H4 (cell line): ENCODE data around the gene ILF3. TPM values are rescaled to one million over a fixed set of nuclear protein-coding genes. Genes with fewer than 3 reads are reported as not detected.
"Not testable (repeated sequence)": the region's sequence is repeated elsewhere in the genome, so short reads cannot be mapped to it uniquely, and the experiment has no call there.

Experiments used
- DNase-seq: peaks from one replicate; pipeline ENCODE4 v3.0.0-alpha.2; 2015; ENCODE audit warnings: low spot score
- total RNA-seq: library from RNA; depleted of rRNA; stranded (reverse); fragments of >200 nt; shearing (Covaris generic); gene quantifications from 2 replicates; pipeline ENCODE4 v1.2.3, GENCODE V29; 2014

The ILF3 gene
- total RNA-seq, 1 experiment from 2014 or later, result 109 TPM

GRCh38 chr19:10675214-10675613 is 21.1 kb downstream of the ILF3 start:
- DNase-seq, result not testable (repeated sequence)

DNA sequence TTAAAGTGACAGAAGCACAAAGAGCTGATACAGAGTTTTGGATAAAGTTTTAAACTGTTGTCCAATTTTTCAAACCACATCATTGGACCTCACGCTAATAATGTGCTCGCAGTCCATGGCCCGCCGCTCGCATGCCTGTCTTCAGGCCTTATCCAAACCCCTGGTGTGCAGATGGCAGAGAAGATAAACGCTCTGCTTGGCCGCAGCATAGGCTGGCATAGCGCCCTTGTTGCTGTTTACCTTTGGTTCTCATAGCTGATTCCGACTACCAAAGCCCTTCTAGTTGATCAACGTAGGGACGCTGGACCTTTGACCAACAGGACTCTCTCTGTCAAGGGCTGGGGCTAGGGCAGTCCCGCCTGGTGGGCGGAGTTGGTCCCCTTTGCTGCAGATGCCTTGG is 23.6 kb downstream of the ILF3 start:
- no peak for DNase-seq

GRCh38 chr19:10678813-10679212 is 24.7 kb downstream of the ILF3 start:
- no peak for DNase-seq

DNA sequence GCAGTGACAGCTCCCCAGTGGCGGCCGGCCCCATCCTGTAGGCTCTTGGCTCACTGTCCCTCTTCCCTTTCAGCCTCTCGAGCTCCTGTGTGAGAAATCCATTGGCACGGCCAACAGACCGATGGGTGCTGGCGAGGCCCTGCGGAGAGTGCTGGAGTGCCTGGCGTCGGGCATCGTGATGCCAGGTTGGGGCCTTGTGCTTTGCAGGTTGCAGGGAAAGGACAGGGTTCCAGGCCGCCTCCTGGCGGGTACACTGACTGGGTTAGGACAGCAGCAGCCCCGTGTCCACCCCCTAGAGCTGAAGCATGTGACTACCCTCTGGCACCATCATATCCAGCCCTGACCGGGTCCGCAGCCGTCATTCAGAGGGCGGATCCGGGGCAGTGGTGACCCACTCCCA is 25.6 kb downstream of the ILF3 start:
- DNase-seq, result no peak

- no peak for DNase-seq
These were observed 26.5 kb downstream of the ILF3 start for GRCh38 chr19:10680545-10681135.

DNA sequence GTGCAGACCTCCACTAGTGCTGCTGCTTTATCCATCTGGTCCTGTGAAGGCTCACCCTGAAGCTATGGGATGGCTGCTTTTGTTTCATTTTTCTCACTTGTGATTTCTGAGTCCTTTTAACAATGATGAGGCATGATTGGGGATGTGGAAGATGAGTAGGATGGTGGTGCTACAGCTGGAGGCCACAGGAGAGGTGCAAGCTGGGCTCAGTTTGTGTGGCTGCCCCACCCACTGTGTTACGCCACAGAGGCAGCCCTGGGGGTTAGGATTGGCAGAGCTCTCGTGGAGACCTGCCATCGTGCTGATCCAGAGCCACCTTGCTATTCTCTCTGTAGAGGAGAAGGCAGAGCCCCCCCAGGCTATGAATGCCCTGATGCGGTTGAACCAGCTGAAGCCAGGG is 27.5 kb downstream of the ILF3 start:
- DNase-seq, result no peak

- DNase-seq, result no peak
These were observed 28.4 kb downstream of the ILF3 start for GRCh38 chr19:10682397-10683063.

DNA sequence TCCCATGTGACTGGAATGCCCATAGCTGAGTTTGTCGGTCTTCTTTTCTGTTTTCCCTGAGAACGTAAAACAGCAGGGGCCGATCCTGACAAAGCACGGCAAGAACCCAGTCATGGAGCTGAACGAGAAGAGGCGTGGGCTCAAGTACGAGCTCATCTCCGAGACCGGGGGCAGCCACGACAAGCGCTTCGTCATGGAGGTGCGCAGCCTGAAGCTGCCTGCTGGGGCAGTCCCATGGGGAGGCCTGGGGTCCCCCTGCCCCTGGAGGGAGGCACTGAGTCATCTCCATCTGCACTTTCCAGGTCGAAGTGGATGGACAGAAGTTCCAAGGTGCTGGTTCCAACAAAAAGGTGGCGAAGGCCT is 28.9 kb downstream of the ILF3 start:
- no peak for DNase-seq

DNA sequence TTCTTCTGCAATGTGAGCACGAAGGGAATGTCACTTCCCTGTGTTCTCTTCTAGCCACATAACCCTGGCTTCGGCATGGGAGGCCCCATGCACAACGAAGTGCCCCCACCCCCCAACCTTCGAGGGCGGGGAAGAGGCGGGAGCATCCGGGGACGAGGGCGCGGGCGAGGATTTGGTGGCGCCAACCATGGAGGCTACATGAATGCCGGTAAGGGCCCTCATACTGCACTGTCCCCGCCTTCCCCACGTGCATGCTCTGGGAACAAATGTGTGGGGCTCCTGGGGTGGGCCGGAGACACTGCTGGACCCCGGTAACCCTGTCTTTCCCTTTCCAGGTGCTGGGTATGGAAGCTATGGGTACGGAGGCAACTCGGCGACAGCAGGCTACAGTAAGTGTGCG is 29.4 kb downstream of the ILF3 start:
- no peak for DNase-seq

DNA sequence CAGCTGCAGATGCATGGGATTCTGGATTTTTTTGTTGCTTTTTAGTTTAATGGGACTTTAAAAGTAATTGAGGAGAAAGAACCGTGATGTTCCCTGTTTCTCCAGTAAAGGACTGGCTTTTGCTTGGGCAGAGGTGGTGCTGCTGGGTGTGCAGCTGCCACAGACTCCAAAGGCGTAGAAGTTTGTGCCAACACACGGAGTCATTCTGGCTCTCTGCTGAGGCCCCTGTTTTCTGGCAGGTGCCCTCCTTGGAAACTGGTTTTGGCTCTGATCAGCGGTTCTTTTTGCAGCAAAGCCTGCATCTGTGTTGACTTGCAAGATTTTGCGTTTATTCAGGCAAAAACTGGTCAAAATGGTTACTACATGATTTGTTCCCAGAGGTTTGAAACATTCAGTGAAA is 31.1 kb downstream of the ILF3 start:
- no peak for DNase-seq

GRCh38 chr19:10686193-10686592 is 32.0 kb downstream of the ILF3 start:
- no peak for DNase-seq

GRCh38 chr19:10686661-10687517 is 32.7 kb downstream of the ILF3 start:
- DNase-seq, result no peak

GRCh38 chr19:10687518-10688288 is 33.6 kb downstream of the ILF3 start:
- DNase-seq, result no peak

- no peak for DNase-seq
These were observed 34.6 kb downstream of the ILF3 start for GRCh38 chr19:10688545-10689280.

DNA sequence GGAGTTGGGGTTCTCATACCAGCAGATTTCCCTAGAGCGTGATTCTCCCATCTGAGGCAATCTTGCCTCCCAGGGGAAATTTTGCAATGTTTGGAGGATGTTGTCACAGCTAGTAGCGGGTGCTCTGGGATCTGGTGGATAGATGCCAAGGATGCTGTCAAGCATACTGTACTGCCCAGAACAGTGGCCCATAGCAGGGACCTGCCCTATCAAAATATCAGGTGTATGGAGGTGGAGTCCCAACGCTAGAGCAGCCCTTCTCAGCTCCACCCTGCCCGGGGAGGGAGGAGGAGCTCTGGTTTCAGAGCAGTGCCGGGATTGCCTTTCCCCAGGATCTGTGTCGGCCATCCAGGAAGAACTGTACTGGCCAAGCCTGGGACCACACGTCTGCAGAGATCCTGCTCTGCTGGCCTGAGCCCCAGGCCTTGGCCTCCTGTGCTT is 36.2 kb downstream of the ILF3 start:
- no peak for DNase-seq

DNA sequence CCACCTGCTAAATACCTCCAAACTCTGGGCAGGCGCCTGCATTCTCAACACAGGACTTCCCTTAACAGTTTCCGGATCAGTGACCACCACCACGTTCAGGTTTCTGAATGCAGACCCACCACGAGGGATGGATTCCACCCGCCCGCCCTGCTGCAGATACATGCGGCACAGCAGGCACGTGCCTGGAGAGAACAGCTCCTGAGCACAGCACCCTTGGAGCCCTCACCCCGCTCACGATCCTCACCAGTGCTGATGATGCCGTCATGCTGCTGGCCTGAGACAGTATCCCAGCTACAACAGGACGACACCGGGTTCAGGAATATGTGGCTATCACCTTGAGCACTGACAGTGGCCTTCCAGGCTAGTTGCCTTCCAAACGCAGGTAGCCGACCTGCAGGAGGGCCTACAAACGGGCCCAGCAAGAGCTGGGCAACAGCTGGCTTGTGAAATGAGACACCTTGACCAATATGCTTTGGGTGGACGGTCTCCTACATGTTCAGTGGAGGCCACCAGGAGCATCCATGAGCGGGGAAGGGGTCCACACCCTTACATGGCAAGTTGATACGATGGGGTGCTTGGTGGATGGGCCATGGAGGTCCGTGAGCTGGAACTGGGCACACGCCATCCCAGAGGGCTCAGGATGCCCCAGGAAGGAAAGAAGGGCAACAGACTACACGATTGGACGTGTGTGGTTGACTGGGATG is 37.2 kb downstream of the ILF3 start:
- DNase-seq, result no peak

GRCh38 chr19:10691883-10692282 is 37.7 kb downstream of the ILF3 start:
- DNase-seq, result no peak

GRCh38 chr19:10692673-10693264 is 38.6 kb downstream of the ILF3 start:
- DNase-seq, result no peak

DNA sequence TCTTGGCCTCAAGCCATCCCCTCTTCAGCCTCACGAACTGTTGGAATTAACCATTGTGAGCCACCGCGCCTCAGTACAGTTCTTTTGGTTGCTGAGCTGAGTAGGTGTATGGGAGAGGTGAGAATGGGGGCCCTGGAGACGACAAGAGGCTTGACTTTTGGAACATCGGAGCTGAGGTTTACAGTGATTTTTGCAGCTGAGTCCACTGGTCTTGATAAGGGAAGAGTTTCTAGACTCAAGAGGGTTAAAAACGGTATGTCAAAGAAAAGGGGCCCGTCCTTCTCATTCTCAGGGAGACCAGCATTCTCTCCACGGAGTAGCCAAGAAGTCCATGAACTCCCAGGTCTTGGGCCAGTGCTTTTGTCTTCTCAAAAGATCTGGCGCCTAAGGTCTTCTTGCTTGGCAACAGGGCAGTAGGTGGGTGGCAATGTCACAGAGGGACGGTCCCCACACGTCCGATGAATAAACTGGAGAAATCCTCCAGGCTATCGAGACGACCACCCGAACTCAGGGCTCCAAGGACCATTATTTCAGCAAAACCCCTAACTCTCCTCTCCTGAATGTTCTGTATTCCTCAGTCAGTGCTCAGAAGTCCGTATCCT is 40.7 kb downstream of the ILF3 start:
- DNase-seq, result no peak
